ENCODE results near the gene GPHN.
"Not testable (repeated sequence)": the region's sequence is repeated elsewhere in the genome, so short reads cannot be mapped to it uniquely, and the experiment has no call there.

The GPHN gene

DNA sequence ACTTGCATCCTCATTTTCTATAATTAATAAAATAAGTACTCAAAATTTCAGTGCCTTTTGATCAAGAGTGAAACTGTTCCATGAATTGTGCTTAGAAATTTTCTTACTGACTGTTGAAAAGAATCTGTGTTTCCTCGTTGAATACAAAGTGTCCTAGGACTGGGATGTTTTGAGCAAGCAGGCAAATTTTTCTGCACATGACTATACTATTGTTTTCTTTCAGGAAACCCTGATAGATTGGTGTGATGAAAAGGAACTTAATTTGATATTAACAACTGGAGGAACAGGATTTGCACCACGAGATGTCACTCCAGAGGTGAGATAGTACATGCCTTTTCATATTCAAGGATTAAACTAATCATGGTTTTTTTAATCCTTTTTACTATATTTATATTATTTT, 316.3 kb downstream of the GPHN start:
- no peaks in the 10 kb centered on the region for H3K36me3 Mint-ChIP-seq
- DNase-seq (ENCODE audit: low spot score in 2 of 2), result no peak
- no peak for ATAC-seq
- no peak overlapping the region for H3K27ac Mint-ChIP-seq
- H3K9me3 Mint-ChIP-seq, result no peaks in the 10 kb centered on the region
- H3K4me1 Mint-ChIP-seq, result no peaks in the 10 kb centered on the region
- no peak overlapping the region for H3K4me3 Mint-ChIP-seq

DNA sequence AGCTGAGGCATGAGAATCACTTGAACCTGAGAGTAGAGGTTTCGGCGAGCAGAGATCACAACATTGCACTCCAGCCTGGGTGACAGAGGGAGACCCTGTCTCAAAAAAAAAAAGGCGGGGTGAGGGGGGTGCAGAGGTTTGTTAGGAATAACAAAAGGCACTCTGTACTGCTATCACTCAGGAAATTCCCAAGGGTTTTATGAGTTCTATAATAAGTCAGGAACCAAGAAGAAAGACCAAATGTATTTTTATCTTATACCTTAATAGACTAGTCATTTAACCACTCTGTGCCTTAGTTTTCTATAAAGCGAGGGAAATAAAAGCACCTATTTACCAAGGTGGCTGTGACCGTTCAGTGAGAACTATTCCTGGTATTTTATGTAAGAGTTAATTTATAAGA, 319.2 kb downstream of the GPHN start:
- H3K9me3 Mint-ChIP-seq, result no peaks in the 10 kb centered on the region
- DNase-seq (ENCODE audit: low spot score in 2 of 2), result no peak
- no peak overlapping the region for H3K27ac Mint-ChIP-seq
- H3K4me1 Mint-ChIP-seq, result no peaks in the 10 kb centered on the region
- no peak overlapping the region for H3K4me3 Mint-ChIP-seq
- ATAC-seq, result no peak
- no peaks in the 10 kb centered on the region for H3K36me3 Mint-ChIP-seq

DNA sequence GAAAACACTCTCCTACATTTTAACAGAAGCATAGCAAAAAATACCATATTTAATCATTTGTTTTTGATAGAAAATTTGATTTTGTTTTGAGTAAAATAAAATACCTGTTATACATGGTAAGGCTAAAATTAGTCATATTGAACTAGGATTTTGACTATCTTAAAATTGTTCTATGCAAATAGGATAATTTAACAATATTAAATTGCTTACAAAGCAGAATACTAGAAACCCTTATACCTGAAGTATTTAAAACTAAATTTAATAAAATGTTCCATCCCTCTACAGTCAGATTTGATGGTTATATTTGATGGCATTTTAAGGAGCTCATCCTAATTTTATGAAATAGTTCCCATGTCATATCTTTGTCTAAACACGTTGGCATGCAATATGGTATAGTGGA, 323.2 kb downstream of the GPHN start:
- H3K4me3 Mint-ChIP-seq, result no peak overlapping the region
- DNase-seq (ENCODE audit: low spot score in 2 of 2) (no peak), ATAC-seq (no peak)
- no peaks in the 10 kb centered on the region for H3K4me1 Mint-ChIP-seq
- no peaks in the 10 kb centered on the region for H3K36me3 Mint-ChIP-seq
- no peak overlapping the region for H3K27ac Mint-ChIP-seq
- peaks cover 6% of the 10 kb centered on the region for H3K9me3 Mint-ChIP-seq

DNA sequence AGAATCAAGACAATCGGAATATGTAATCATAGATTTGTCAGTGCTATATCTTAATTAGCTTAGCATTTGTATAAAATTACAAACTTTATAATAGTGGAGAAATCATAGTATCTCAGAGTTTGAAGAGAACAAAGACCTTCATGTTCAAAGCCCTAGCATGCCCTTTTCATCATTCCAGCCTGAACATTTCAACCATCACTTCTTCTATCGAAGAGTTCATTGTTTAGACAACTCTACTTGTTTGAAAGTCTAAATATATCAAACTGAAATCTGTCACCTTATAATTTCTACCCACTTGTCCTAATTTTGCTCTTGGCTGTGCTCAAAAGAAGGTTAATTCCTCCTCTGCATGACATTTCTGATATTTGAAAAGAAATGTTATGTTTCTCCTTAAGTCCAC, 325.9 kb downstream of the GPHN start:
- Mint-ChIP-seq H3K4me3 (no peak overlapping the region), H3K27ac (no peak overlapping the region), H3K4me1 (no peaks in the 10 kb centered on the region), H3K36me3 (no peaks in the 10 kb centered on the region), H3K9me3 (peaks cover 6% of the 10 kb centered on the region)
- DNase-seq (ENCODE audit: low spot score in 2 of 2), result no peak
- ATAC-seq, result no peak

DNA sequence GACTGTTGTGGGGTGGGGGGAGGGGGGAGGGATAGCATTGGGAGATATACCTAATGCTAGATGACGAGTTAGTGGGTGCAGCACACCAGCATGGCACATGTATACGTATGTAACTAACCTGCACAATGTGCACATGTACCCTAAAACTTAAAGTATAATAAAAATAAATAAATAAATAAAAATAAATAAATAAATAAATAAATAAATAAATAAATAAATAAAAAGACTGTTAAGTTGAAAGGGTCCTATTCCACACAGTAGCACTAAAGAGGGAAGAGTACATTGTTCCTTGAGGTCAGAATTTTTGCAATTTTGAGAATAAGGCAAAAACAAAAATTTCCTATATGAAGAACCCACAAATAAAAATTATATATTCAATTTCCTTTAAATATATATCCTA, 329.5 kb downstream of the GPHN start:
- not testable (repeated sequence) for H3K9me3 Mint-ChIP-seq

DNA sequence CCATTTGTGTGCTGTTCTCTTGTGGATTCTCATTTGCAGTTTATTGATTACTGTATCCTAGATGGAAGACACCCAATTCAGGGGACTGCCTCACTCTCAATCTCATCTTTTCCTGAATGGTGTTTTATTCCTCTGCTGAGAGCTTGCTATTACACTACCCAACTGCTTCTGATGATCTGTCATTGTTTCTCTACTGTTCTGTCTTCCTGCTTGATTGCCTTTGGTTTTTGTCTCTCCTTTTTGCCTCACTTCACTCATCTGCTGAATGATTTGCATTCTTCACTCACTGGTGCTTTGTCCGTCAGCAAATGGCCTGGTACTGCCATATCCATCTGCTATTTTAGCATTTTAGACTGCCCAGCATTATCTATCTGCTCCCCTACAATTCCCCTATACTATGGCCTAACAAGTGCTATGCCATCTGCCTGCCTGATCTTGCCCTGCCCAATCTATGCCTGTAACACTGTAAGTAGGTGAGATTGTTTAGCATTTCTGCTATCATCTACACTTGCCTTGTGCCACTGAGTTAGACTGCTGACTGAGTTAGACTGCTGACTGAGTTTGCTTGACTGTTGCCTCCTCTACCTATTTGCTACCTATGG, 335.1 kb downstream of the GPHN start:
- Mint-ChIP-seq H3K9me3 (no peaks in the 10 kb centered on the region), H3K36me3 (no peaks in the 10 kb centered on the region), H3K4me3 (no peak overlapping the region), H3K27ac (no peak overlapping the region), H3K4me1 (no peaks in the 10 kb centered on the region)
- ATAC-seq (no peak), DNase-seq (ENCODE audit: low spot score in 2 of 2) (no peak)

More for the DNA sequence above, 329.5 kb downstream of the GPHN start:
- ATAC-seq; H3K27ac Mint-ChIP-seq; H3K36me3 Mint-ChIP-seq; DNase-seq (ENCODE audit: low spot score in 2 of 2); H3K4me1 Mint-ChIP-seq; H3K4me3 Mint-ChIP-seq: not testable (repeated sequence)

DNA sequence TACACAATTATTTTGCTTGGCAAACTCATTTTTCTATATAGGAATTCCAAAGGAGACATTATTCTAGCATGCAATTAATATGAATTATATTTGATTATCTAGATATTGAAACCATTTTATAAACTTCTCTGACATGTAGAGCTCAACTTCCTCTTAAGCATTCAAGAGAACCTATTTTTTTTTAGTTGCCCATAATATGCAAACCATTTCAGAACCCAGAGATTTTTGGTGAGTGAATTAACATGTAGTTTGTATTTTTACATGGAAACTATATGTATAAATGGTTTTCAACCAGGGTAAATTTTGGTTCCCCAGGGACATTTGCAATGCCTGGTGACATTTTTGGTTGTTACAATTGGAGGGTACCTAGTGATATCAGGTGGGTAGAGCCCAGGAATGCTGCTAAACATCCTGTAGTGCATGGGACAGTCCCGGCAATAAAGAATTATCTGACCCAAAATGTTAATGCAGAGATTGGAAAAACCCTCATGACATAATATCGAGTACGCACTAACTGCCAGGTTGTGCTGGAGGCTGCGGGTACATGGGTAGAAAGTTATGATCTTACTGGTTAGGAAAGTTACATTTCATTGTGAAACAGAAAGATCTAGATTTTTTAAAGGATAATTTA, 342.4 kb downstream of the GPHN start:
- H3K4me3 Mint-ChIP-seq, result no peak overlapping the region
- DNase-seq (ENCODE audit: low spot score in 2 of 2) (no peak), ATAC-seq (no peak)
- H3K27ac Mint-ChIP-seq, result no peak overlapping the region
- peaks cover 3% of the 10 kb centered on the region for H3K9me3 Mint-ChIP-seq
- H3K4me1 Mint-ChIP-seq, result no peaks in the 10 kb centered on the region
- no peaks in the 10 kb centered on the region for H3K36me3 Mint-ChIP-seq

DNA sequence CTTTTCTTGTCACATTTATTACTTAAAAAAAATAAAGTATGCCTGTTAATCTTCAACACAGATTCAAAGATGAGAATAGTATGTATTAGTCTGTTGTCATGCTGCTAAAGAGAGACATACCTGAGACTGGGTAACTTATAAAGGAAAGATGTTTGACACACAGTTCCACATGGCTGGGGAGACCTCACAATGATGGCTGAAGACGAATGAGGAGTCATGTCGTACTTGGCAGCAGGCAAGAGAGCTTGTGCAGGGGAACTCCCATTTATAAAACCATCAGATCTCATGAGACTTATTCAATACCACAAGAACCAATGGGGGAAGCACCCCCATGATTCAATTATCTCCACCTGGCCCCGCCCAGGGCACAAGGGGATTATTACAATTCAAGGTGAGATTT, 345.4 kb downstream of the GPHN start:
- Mint-ChIP-seq H3K36me3 (no peaks in the 10 kb centered on the region), H3K4me3 (no peak overlapping the region), H3K27ac (no peak overlapping the region), H3K9me3 (peaks cover 10% of the 10 kb centered on the region), H3K4me1 (no peaks in the 10 kb centered on the region)
- DNase-seq (ENCODE audit: low spot score in 2 of 2), result no peak
- ATAC-seq, result no peak

DNA sequence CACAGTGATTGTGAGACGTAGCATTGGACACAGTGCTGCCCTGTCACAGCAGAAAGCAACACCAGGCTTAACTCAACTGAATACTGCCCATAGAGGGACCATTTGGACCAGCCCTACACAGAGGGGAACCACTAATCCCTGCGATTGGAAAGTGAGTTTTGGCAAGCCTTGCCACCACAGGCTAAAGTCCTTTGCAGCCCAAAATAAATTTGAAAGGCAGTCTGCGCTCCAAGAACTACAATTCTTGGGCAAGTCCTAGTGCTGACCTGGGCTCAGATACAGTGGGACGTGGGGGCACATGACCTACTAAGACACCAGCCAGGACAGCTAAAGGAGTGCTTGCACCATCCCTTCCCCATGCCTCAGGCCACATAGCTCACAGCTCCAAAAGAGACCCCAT, 349.9 kb downstream of the GPHN start:
- Mint-ChIP-seq H3K4me3 (no peak overlapping the region), H3K4me1 (no peaks in the 10 kb centered on the region), H3K27ac (no peak overlapping the region), H3K9me3 (peaks cover 31% of the 10 kb centered on the region), H3K36me3 (no peaks in the 10 kb centered on the region)
- no peak for DNase-seq (ENCODE audit: low spot score in 2 of 2)
- ATAC-seq, result no peak

DNA sequence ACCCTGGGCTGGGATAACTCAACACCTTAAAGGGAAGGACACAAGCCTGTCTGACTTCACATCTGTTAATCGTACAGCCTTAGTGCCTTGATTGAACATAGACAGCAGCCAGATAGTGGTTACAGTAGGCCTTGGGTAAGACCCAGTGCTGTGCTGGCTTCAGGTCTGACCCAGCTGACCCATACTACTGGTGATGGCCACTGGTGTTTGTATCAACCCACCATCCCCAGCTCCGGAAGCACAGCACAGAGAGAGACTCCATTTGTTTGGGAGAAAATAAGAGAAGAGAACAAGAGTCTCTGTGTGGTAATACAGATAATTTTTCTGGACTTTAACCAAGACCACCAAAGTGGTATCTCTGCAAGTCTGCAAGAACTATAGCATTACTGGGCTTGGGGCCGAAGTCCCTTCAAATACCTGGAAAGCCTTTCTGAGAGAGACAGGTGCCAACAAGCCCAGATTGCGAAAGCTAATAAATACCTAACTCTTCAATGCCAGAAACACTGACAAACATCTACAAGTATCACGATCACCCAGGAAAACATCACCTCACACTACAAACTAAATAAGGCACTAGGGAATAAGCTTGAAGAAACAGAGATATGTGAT, 351.2 kb downstream of the GPHN start:
- Mint-ChIP-seq H3K4me3 (no peak overlapping the region), H3K27ac (no peak overlapping the region), H3K9me3 (peaks cover 33% of the 10 kb centered on the region), H3K36me3 (no peaks in the 10 kb centered on the region), H3K4me1 (no peaks in the 10 kb centered on the region)
- DNase-seq (ENCODE audit: low spot score in 2 of 2) (no peak), ATAC-seq (no peak)

DNA sequence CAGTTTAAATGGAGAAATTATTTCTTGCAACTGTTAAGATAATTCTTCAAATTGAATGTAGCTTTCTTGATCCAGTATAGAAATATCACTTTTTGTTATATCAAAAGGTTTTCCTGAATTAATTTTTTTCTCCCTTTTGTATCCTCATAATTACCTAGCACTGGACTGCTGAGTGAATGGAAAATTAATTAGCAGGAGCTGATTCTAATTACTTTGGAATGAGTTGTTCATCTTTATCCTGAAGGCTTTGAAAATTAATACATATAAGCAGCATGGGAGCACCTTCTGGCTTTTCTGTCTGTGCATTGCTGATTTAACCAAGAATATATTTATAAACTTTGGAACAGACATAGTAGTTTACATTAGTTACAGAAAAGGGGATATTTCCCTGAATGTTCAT, 373.6 kb downstream of the GPHN start:
- DNase-seq (ENCODE audit: low spot score in 2 of 2), result no peak
- Mint-ChIP-seq H3K27ac (no peak overlapping the region), H3K9me3 (peaks cover 9% of the 10 kb centered on the region), H3K4me1 (no peaks in the 10 kb centered on the region), H3K36me3 (no peaks in the 10 kb centered on the region), H3K4me3 (no peak overlapping the region)
- no peak for ATAC-seq

DNA sequence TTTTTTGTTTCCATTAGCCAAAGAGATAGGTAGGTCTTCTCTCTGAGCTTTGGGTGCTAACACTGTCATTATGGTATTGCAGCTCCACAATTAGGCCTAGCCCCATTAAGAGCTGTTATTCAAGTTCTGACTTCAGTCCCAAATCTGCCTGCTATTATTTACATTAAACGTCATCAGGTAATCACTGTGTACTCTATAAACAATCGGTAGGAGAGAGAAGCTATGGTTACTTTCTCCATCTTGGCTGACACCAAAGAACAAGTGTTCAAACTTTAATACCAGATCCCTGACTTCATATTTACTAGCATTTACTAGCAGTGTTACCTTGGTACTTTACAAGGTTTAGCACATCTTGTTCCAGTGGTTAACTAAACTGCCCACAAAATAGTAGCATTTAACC, 376.2 kb downstream of the GPHN start:
- H3K4me3 Mint-ChIP-seq, result no peak overlapping the region
- H3K36me3 Mint-ChIP-seq, result no peaks in the 10 kb centered on the region
- DNase-seq (ENCODE audit: low spot score in 2 of 2), result no peak
- peaks cover 18% of the 10 kb centered on the region for H3K9me3 Mint-ChIP-seq
- H3K27ac Mint-ChIP-seq, result no peak overlapping the region
- no peak for ATAC-seq
- no peaks in the 10 kb centered on the region for H3K4me1 Mint-ChIP-seq

DNA sequence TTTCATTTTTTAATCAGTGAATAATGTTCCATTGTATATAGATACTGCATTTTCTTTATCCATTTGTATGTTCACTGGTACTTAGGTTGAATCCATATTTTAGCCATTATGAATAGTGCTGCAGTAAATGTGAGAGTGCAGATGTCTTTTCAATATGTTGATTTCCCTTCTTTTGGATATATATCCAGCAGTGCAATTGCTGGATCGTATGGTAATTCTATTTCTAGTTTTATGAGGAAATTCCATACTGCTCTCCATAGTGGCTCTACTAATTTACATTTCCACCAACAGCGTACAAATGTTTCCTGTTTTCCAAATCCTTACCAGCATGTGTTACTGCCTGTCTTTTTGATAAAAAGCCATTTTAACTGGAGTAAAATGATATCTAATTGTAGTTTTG, 392.8 kb downstream of the GPHN start:
- no peaks in the 10 kb centered on the region for H3K36me3 Mint-ChIP-seq
- H3K27ac Mint-ChIP-seq, result no peak overlapping the region
- DNase-seq (ENCODE audit: low spot score in 2 of 2) (no peak), ATAC-seq (no peak)
- H3K4me1 Mint-ChIP-seq, result no peaks in the 10 kb centered on the region
- no peak overlapping the region for H3K4me3 Mint-ChIP-seq
- peaks cover 18% of the 10 kb centered on the region for H3K9me3 Mint-ChIP-seq

DNA sequence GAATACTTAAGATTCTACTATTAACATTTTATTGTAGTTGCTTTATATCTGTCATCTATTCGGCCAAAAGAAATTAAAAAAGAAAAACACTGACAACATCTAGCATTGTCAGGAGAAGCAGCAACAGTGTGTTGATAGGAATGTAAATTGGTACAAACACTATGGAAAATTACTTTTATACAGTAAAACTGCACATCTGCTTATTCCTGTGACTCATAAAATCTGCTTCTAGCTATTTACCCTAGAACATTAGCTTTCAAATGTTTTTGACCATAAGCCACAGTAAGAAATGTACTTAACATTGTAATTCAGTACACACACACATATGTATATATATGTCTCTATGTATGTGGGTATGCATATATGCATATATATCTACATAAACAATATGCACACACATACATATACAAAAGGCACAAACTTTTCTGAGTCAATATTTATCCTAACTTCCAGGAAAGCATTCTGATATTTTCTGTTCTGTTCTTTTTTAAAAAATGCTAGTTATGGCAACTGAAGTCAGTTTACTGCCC, 402.4 kb downstream of the GPHN start:
- Mint-ChIP-seq H3K36me3 (no peaks in the 10 kb centered on the region), H3K27ac (no peak overlapping the region), H3K9me3 (no peaks in the 10 kb centered on the region), H3K4me1 (no peaks in the 10 kb centered on the region), H3K4me3 (no peak overlapping the region)
- DNase-seq (ENCODE audit: low spot score in 2 of 2) (no peak), ATAC-seq (no peak)

DNA sequence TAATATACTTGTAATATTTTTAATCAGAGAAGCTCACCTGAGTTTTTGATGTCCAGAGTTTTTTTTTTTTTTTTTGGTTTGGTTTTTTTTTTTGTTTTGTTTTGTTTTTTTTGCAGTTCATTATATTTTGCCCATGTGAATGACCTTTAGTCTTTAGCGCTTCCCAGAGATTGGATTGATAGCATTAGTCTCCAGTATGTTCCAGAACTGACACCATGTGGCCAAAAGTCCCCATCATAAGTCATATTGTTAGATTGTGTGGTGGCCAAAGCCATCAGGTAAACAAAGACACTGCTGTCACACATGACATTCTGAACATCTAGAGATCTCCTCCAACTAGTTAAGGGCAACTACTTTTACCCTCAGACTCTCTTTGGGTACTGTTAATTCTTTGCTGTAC, 408.5 kb downstream of the GPHN start:
- Mint-ChIP-seq H3K9me3 (peaks cover 3% of the 10 kb centered on the region), H3K4me1 (no peaks in the 10 kb centered on the region), H3K4me3 (no peak overlapping the region), H3K27ac (no peak overlapping the region), H3K36me3 (peaks cover 8% of the 10 kb centered on the region)
- DNase-seq (ENCODE audit: low spot score in 2 of 2) (no peak), ATAC-seq (no peak)

DNA sequence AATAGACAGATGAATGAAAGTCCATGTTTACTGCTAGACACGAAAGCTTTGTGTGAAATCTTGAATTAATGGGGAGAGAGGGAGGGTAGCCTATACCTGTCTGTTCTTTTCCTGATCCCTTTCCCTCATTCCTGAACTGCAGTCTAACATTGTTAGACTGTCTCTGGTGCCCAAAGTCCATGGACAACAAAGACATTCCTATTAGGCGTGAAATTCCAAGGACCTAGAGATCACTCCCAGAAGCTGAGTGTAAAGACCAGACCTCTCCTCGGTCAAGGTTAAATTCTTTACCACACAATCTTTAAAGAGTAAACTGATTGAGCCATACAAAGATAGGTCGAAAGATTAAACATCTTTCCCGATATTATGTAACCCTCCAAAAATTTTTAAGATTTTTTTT, 410.6 kb downstream of the GPHN start:
- Mint-ChIP-seq H3K36me3 (peaks cover 8% of the 10 kb centered on the region), H3K9me3 (peaks cover 3% of the 10 kb centered on the region), H3K4me3 (no peak overlapping the region), H3K27ac (no peak overlapping the region), H3K4me1 (no peaks in the 10 kb centered on the region)
- ATAC-seq (no peak), DNase-seq (ENCODE audit: low spot score in 2 of 2) (no peak)
